ENCODE results near the gene OPTC. TPM values are rescaled to one million over a fixed set of nuclear protein-coding genes. Genes with fewer than 3 reads are reported as not detected.

Gene OPTC
- total RNA-seq, 4 donors from 2014 or later, result not detected

GRCh38 chr1:203490607-203491006, 3.3 kb upstream of the OPTC start:
- no peak for ATAC-seq (ENCODE audit: low FRiP score)
- no peak for DNase-seq (ENCODE audit: low spot score)
- no peak for TF ChIP-seq CTCF (IDR thresholded peaks at IDR 0.05)

- ATAC-seq (ENCODE audit: low FRiP score), result no peak
- no peak for TF ChIP-seq CTCF (IDR thresholded peaks at IDR 0.05)
- no peak for DNase-seq (ENCODE audit: low spot score)
Measured at GRCh38 chr1:203491664-203492063, 2.3 kb upstream of the OPTC start.

- no peak for TF ChIP-seq CTCF (IDR thresholded peaks at IDR 0.05)
- no peak for DNase-seq (ENCODE audit: low spot score)
- ATAC-seq (ENCODE audit: low FRiP score), result no peak
Measured at GRCh38 chr1:203492082-203492747, 1.7 kb upstream of the OPTC start.

GRCh38 chr1:203492748-203493130, 1.2 kb upstream of the OPTC start:
- ATAC-seq (ENCODE audit: low FRiP score) (no peak), DNase-seq (ENCODE audit: low spot score) (no peak)
- TF ChIP-seq CTCF (IDR thresholded peaks at IDR 0.05), result no peak

- no peak for TF ChIP-seq CTCF (IDR thresholded peaks at IDR 0.05)
- ATAC-seq (ENCODE audit: low FRiP score), result no peak
- no peak for DNase-seq (ENCODE audit: low spot score)
Measured at GRCh38 chr1:203495845-203496244, 1.9 kb downstream of the OPTC start.

GRCh38 chr1:203497269-203497777, 3.4 kb downstream of the OPTC start:
- ATAC-seq (ENCODE audit: low FRiP score), result no peak
- no peak for TF ChIP-seq CTCF (IDR thresholded peaks at IDR 0.05)
- no peak for DNase-seq (ENCODE audit: low spot score)

GRCh38 chr1:203499643-203500278, 5.8 kb downstream of the OPTC start:
- TF ChIP-seq CTCF (IDR thresholded peaks at IDR 0.05), result no peak
- ATAC-seq (ENCODE audit: low FRiP score), result no peak

More at GRCh38 chr1:203499643-203500278, 5.8 kb downstream of the OPTC start:
- DNase-seq (ENCODE audit: low spot score), result no peak

All from omental fat pad (tissue), 4 donors.